GM19372 (cell line): ENCODE results near the gene LIPK.

Source experiments
- ATAC-seq: cut with Tn5 transposase; IDR thresholded peaks from one replicate; pipeline ENCODE4 v1.9.1; 2021; ENCODE audit warnings: mild to moderate bottlenecking, low read depth, moderate library complexity; ENCODE audit not compliant: unreplicated experiment

Gene LIPK

GRCh38 chr10:88781206-88781605 lies 75.2 kb downstream of the LIPK start:
- ATAC-seq, result no peak

- ATAC-seq, result no peak
These were observed 76.2 kb downstream of the LIPK start for GRCh38 chr10:88782222-88782621.

- no peak for ATAC-seq
These were observed 77.7 kb downstream of the LIPK start for GRCh38 chr10:88783724-88784123.

GRCh38 chr10:88786032-88786770 lies 80.2 kb downstream of the LIPK start:
- ATAC-seq, result no peak

- ATAC-seq, result no peak
These were observed 81.4 kb downstream of the LIPK start for GRCh38 chr10:88787463-88787862.

- ATAC-seq, result no peak
These were observed 82.9 kb downstream of the LIPK start for GRCh38 chr10:88788924-88789323.

GRCh38 chr10:88791924-88792323 lies 85.9 kb downstream of the LIPK start:
- no peak for ATAC-seq

GRCh38 chr10:88792661-88793060 lies 86.6 kb downstream of the LIPK start:
- no peak for ATAC-seq

- no peak for ATAC-seq
These were observed 87.8 kb downstream of the LIPK start for GRCh38 chr10:88793712-88794299.

GRCh38 chr10:88794731-88795130 lies 88.7 kb downstream of the LIPK start:
- no peak for ATAC-seq

GRCh38 chr10:88800152-88801125 lies 94.4 kb downstream of the LIPK start:
- no peak for ATAC-seq
